GM12878 (cell line): ENCODE data around the gene CPEB3.

Experiments used
- PML ChIP-seq: IDR thresholded peaks from 2 replicates; pipeline ENCODE4 v1.6.1; 2012; ENCODE audit warnings: low read length, inconsistent platforms
- STAT3 ChIP-seq: IDR thresholded peaks from 2 replicates; pipeline ENCODE4 v1.6.1; 2011; ENCODE audit warnings: low read depth, low read length, improper control_type of control experiment
- TF ChIP-seq, protein P1 (sequence below), 3 experiments: IDR thresholded peaks in 2 of 3; conservative IDR thresholded peaks in 1 of 3; 2 replicates each; pipeline ENCODE4 v1.5.1; 2011; ENCODE audit warnings: low read depth in 3 of 3, low read length in 3 of 3, mild to moderate bottlenecking in 3 of 3, control low read depth in 2 of 3, moderate library complexity in 2 of 3, inconsistent platforms in 1 of 3, mixed read lengths in 1 of 3; ENCODE audit not compliant: control insufficient read depth in 2 of 3, insufficient read depth in 1 of 3; ENCODE audit errors: extremely low read depth in 1 of 3
- TF ChIP-seq, protein P2 (sequence below): IDR thresholded peaks from 2 replicates; pipeline ENCODE4 v1.6.1; 2012; ENCODE audit warnings: low read length, inconsistent platforms

GRCh38 chr10:92264249-92264648 is 26.6 kb downstream of the CPEB3 start:
- TF ChIP-seq, protein P1, sequence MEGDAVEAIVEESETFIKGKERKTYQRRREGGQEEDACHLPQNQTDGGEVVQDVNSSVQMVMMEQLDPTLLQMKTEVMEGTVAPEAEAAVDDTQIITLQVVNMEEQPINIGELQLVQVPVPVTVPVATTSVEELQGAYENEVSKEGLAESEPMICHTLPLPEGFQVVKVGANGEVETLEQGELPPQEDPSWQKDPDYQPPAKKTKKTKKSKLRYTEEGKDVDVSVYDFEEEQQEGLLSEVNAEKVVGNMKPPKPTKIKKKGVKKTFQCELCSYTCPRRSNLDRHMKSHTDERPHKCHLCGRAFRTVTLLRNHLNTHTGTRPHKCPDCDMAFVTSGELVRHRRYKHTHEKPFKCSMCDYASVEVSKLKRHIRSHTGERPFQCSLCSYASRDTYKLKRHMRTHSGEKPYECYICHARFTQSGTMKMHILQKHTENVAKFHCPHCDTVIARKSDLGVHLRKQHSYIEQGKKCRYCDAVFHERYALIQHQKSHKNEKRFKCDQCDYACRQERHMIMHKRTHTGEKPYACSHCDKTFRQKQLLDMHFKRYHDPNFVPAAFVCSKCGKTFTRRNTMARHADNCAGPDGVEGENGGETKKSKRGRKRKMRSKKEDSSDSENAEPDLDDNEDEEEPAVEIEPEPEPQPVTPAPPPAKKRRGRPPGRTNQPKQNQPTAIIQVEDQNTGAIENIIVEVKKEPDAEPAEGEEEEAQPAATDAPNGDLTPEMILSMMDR (IDR thresholded peaks at IDR 0.05 in 2 of 3, conservative IDR thresholded peaks at IDR 0.05 in 1 of 3; ENCODE audit: control insufficient read depth in 2 of 3, extremely low read depth in 1 of 3, insufficient read depth in 1 of 3, low read depth in 3 of 3, low read length in 3 of 3) = no peak
- no peak for TF ChIP-seq STAT3
- TF ChIP-seq, protein P2, sequence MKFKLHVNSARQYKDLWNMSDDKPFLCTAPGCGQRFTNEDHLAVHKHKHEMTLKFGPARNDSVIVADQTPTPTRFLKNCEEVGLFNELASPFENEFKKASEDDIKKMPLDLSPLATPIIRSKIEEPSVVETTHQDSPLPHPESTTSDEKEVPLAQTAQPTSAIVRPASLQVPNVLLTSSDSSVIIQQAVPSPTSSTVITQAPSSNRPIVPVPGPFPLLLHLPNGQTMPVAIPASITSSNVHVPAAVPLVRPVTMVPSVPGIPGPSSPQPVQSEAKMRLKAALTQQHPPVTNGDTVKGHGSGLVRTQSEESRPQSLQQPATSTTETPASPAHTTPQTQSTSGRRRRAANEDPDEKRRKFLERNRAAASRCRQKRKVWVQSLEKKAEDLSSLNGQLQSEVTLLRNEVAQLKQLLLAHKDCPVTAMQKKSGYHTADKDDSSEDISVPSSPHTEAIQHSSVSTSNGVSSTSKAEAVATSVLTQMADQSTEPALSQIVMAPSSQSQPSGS = no peak
- no peak for TF ChIP-seq PML
